B cell (primary cell): ENCODE measurements around the gene TRANK1. TPM values are rescaled to one million over a fixed set of nuclear protein-coding genes. Genes with fewer than 3 reads are reported as not detected.

Experiments
- ATAC-seq: fragments of 200-7000 bp; cut with Tn5 transposase; one replicate; pipeline ENCODE4 v1.10.0; 2021; ENCODE audit warnings: low read depth, mild to moderate bottlenecking, moderate number of reproducible peaks, moderate library complexity
- CTCF ChIA-PET: fragments of 350-600 bp; sonication (Branson Sonifier 250); formaldehyde crosslinking; loops from one replicate; lab custom pipeline; 2021; ENCODE audit warnings: antibody characterized with exemption, inconsistent platforms; lab: Charles Lee
- POLR2A ChIA-PET: fragments of 350-600 bp; sonication (Branson Sonifier 250); formaldehyde crosslinking; loops from one replicate; lab custom pipeline; 2021; ENCODE audit warnings: antibody characterized with exemption; lab: Charles Lee
- DNase-seq: peaks from one replicate; pipeline ENCODE4 v3.0.0; 2013
- H2AFZ ChIP-seq: 2 replicates; pipeline ENCODE4 v1.6.1; 2012; ENCODE audit warnings: mild to moderate bottlenecking, low read depth, low read length; ENCODE audit not compliant: insufficient read depth, poor library complexity, severe bottlenecking
- H3K27ac ChIP-seq, 2 donors: 1 replicate in 1 of 2; 2 replicates in 1 of 2; pipeline ENCODE4 v1.5.1; 2012 to 2013; ENCODE audit warnings: low read length in 2 of 2, mild to moderate bottlenecking in 2 of 2, moderate library complexity in 1 of 2
- H3K27me3 ChIP-seq, 4 experiments: fragments of 200-600 bp in 1 of 4; sonication (generic) in 1 of 4; replicated peaks in 1 of 4; 1 replicate in 2 of 4; 2 replicates in 2 of 4; pipeline versions ENCODE4 v1.6.1 to v1.7.0; 2013 to 2016; ENCODE audit warnings: low read length in 3 of 4, mild to moderate bottlenecking in 2 of 4, mixed read lengths in 1 of 4, moderate library complexity in 1 of 4; ENCODE audit not compliant: insufficient read depth in 4 of 4, control insufficient read depth in 3 of 4; ENCODE audit errors: control extremely low read depth in 1 of 4
- H3K36me3 ChIP-seq, 2 experiments: replicated peaks in 1 of 2; 1 replicate in 1 of 2; 2 replicates in 1 of 2; pipeline versions ENCODE4 v1.6.1 to v1.7.1; 2013; ENCODE audit warnings: low read length in 1 of 2; ENCODE audit not compliant: insufficient read depth in 2 of 2, control insufficient read depth in 1 of 2; ENCODE audit errors: control extremely low read depth in 1 of 2, extremely low read depth in 1 of 2
- H3K4me1 ChIP-seq, 2 donors: fragments of 200-600 bp in 1 of 2; sonication (generic) in 1 of 2; 1 replicate in 1 of 2; 2 replicates in 1 of 2; pipeline versions ENCODE4 v1.5.1 to v1.6.1; 2013 to 2017; ENCODE audit warnings: low read length in 2 of 2; ENCODE audit not compliant: control insufficient read depth in 2 of 2, insufficient read depth in 2 of 2
- H3K4me2 ChIP-seq: replicated peaks from 2 replicates; pipeline ENCODE3; 2012; ENCODE audit warnings: mild to moderate bottlenecking, low read depth, low read length; ENCODE audit not compliant: poor library complexity, severe bottlenecking
- H3K4me3 ChIP-seq, 5 experiments: fragments of 200-600 bp in 1 of 5; sonication (generic) in 1 of 5; 1 replicate in 3 of 5; 2 replicates in 2 of 5; pipeline versions ENCODE4 v1.5.1 to v1.7.0; 2011 to 2016; ENCODE audit warnings: low read length in 4 of 5, mild to moderate bottlenecking in 4 of 5, low read depth in 2 of 5, control low read depth in 1 of 5, moderate library complexity in 1 of 5; ENCODE audit not compliant: insufficient read depth in 1 of 5; ENCODE audit errors: control extremely low read depth in 1 of 5, extremely low read depth in 1 of 5
- H3K79me2 ChIP-seq: fragments of 200-600 bp; sonication (generic); one replicate; pipeline ENCODE4 v1.6.0; 2016; ENCODE audit warnings: low read length; ENCODE audit not compliant: control insufficient read depth, insufficient read depth
- H3K9ac ChIP-seq: fragments of 200-600 bp; sonication (generic); 2 replicates; pipeline ENCODE4 v1.6.1; 2017; ENCODE audit warnings: mild to moderate bottlenecking, low read length, moderate library complexity
- H3K9me3 ChIP-seq, 3 donors: one replicate each; pipeline versions ENCODE4 v1.6.1 to v1.7.1; 2013; ENCODE audit warnings: low read length in 2 of 3; ENCODE audit not compliant: control insufficient read depth in 2 of 3, insufficient read depth in 1 of 3; ENCODE audit errors: control extremely low read depth in 1 of 3
- H4K20me1 ChIP-seq: 2 replicates; pipeline ENCODE4 v1.6.0; 2012; ENCODE audit warnings: mild to moderate bottlenecking, low read length; ENCODE audit not compliant: insufficient read depth, control insufficient read depth, poor library complexity, severe bottlenecking
- H3K27ac Mint-ChIP-seq: one replicate; pipeline ENCODE4 v1.8.0; 2021; ENCODE audit warnings: mixed read lengths
- H3K27me3 Mint-ChIP-seq: one replicate; pipeline ENCODE4 v1.8.0; 2021; ENCODE audit warnings: mixed read lengths
- H3K4me1 Mint-ChIP-seq: one replicate; pipeline ENCODE4 v1.8.0; 2021; ENCODE audit warnings: mixed read lengths
- H3K4me3 Mint-ChIP-seq: one replicate; pipeline ENCODE4 v1.8.0; 2021; ENCODE audit warnings: mixed read lengths
- H3K9me3 Mint-ChIP-seq: one replicate; pipeline ENCODE4 v1.8.0; 2022; ENCODE audit warnings: mixed read lengths; ENCODE audit not compliant: insufficient read depth
- EZH2 ChIP-seq: IDR thresholded peaks from 2 replicates; pipeline ENCODE4 v1.6.1; 2012; ENCODE audit warnings: borderline replicate concordance, low read depth, mild to moderate bottlenecking, moderate library complexity, low read length; ENCODE audit not compliant: insufficient read depth, poor library complexity, severe bottlenecking
- WGBS: methylation state at CpG from one replicate; pipeline ENCODE4 v1.1.5; 2013; ENCODE audit warnings: missing lambda C conversion rate; ENCODE audit not compliant: insufficient coverage; 5-methylcytosine and 5-hydroxymethylcytosine counted together
- intact Hi-C: fragments of 100-400 bp; cut with micrococcal nuclease; formaldehyde crosslinking; loops from one replicate; pipeline ENCODE4 v1.10.0; 2022
- polyA plus RNA-seq: library from polyadenylated mRNA; depleted of rRNA; stranded (reverse); fragments of >200 nt; gene quantifications from 2 replicates; pipeline ENCODE4 v1.2.3, GENCODE V29; 2012
- total RNA-seq, 2 donors: library from RNA; stranded (reverse); fragments of 120-200 nt in 1 of 2; gene quantifications; 1 replicate in 1 of 2; 2 replicates in 1 of 2; pipeline versions ENCODE4 v1.2.3 to v1.2.4, GENCODE V29; 2013 to 2022
- TF ChIP-seq, protein P1 (sequence below): fragments of 200-600 bp; IDR thresholded peaks from one replicate; pipeline ENCODE4 v1.8.0; 2022; ENCODE audit warnings: antibody characterized with exemption, mild to moderate bottlenecking

TRANK1 gene
- total and polyA plus RNA-seq, 2 donors (not counting 1 experiment from before 2014, with no cell fraction given), result 20.8 to 147 TPM

DNA sequence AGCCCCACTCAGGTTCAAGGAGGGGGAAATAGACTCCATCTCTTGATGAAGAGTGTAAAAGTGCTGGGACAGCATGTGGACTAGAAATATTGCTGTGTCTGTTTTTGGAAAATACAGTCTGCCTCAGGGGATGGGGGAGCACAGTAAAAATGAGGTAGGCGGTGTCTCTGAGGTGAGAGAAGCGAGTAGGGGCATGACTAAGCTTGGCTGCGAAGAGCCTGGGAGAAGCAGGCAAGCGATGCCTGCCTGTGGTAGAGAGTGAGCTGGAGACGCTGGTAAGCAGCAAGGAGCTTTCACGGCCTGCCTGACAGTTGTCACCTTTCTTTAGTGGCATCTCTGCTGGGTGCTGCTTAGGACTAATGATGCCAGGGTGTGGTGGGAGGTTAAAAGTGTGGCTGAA is 131.5 kb downstream of the TRANK1 start:
- Mint-ChIP-seq H3K27ac (no peak overlapping the region), H3K9me3 (no peaks in the 10 kb centered on the region), H3K4me1 (no peaks in the 10 kb centered on the region), H3K4me3 (no peak overlapping the region), H3K27me3 (no peaks in the 10 kb centered on the region)
- H3K27ac ChIP-seq, result no peak overlapping the region
- ATAC-seq (no peak), DNase-seq (no peak)
- H3K9ac ChIP-seq, result no peak overlapping the region
- H3K4me2 ChIP-seq, result no peak overlapping the region
- no peaks in the 10 kb centered on the region for H3K9me3 ChIP-seq
- intact Hi-C loops, result no loop called here
- no peaks in the 10 kb centered on the region for H3K27me3 ChIP-seq
- no peak for TF ChIP-seq EZH2
- TF ChIP-seq, protein P1, sequence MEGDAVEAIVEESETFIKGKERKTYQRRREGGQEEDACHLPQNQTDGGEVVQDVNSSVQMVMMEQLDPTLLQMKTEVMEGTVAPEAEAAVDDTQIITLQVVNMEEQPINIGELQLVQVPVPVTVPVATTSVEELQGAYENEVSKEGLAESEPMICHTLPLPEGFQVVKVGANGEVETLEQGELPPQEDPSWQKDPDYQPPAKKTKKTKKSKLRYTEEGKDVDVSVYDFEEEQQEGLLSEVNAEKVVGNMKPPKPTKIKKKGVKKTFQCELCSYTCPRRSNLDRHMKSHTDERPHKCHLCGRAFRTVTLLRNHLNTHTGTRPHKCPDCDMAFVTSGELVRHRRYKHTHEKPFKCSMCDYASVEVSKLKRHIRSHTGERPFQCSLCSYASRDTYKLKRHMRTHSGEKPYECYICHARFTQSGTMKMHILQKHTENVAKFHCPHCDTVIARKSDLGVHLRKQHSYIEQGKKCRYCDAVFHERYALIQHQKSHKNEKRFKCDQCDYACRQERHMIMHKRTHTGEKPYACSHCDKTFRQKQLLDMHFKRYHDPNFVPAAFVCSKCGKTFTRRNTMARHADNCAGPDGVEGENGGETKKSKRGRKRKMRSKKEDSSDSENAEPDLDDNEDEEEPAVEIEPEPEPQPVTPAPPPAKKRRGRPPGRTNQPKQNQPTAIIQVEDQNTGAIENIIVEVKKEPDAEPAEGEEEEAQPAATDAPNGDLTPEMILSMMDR, result no peak
- no peaks in the 10 kb centered on the region for H3K36me3 ChIP-seq
- POLR2A ChIA-PET, result no interaction called here
- CTCF ChIA-PET, result no interaction called here
- H3K4me3 ChIP-seq, result no peak overlapping the region
- WGBS, result 91% methylated on average over 6 of the region's 6 CpGs
- H3K4me1 ChIP-seq, result no peaks in the 10 kb centered on the region
- no peaks in the 10 kb centered on the region for H4K20me1 ChIP-seq
- H3K79me2 ChIP-seq, result no peaks in the 10 kb centered on the region
- no peak overlapping the region for H2AFZ ChIP-seq

DNA sequence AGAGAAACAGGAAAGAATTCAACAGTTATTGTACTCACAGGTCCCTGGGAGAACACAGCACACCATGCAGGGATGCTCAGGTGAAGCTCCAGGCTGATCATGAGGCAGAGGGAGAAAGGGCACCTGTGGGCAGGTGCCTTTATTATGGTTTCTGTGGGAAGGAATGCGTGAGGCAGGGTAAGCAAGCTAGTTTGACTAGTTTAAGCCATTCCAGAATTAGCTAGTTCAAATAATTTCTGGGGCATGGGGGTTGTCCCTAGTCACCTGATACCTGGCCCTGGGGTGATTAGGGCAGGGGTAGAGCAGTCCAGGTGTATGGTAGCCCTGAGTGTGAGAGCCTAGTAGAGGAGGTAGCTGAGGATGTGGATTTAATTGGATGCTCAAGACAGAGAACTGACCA is 132.6 kb downstream of the TRANK1 start:
- Histone ChIP-seq H3K27ac (no peak overlapping the region), H3K4me1 (no peaks in the 10 kb centered on the region), H4K20me1 (no peaks in the 10 kb centered on the region), H3K9ac (no peak overlapping the region), H3K36me3 (no peaks in the 10 kb centered on the region), H3K27me3 (no peaks in the 10 kb centered on the region), H2AFZ (no peak overlapping the region), H3K79me2 (no peaks in the 10 kb centered on the region), H3K4me3 (no peak overlapping the region), H3K4me2 (no peak overlapping the region), H3K9me3 (no peaks in the 10 kb centered on the region)
- intact Hi-C loops, result no loop called here
- Mint-ChIP-seq H3K9me3 (no peaks in the 10 kb centered on the region), H3K4me3 (no peak overlapping the region), H3K27ac (no peak overlapping the region), H3K27me3 (no peaks in the 10 kb centered on the region), H3K4me1 (no peaks in the 10 kb centered on the region)
- DNase-seq (no peak), ATAC-seq (no peak)
- 90% methylated on average over 1 of the region's 1 CpG for WGBS
- no peak for TF ChIP-seq EZH2
- TF ChIP-seq, protein P1, result no peak
- ChIA-PET CTCF (no interaction called here), POLR2A (no interaction called here)
